Astrocyte of the cerebellum (primary cell): ENCODE data around the gene ROS1.

ENCODE experiments used
- DNase-seq: peaks from one replicate; pipeline ENCODE4 v3.0.0-alpha.2; 2011; ENCODE audit warnings: low read depth
- H3K4me3 ChIP-seq: 2 replicates; pipeline ENCODE4 v1.5.1; 2011; ENCODE audit warnings: mild to moderate bottlenecking, low read depth, low read length, moderate library complexity
- in situ Hi-C: cut with HindIII; loops from 2 replicates; pipeline ENCODE4 v1.10.0; 2017; ENCODE audit warnings: low sequenced_read_pairs
- TF ChIP-seq, protein P1 (sequence below): IDR thresholded peaks from 2 replicates; pipeline ENCODE4 v1.5.1; 2012; ENCODE audit warnings: low read length, low read depth, moderate library complexity, mild to moderate bottlenecking; ENCODE audit errors: missing control alignments

ROS1 gene

DNA sequence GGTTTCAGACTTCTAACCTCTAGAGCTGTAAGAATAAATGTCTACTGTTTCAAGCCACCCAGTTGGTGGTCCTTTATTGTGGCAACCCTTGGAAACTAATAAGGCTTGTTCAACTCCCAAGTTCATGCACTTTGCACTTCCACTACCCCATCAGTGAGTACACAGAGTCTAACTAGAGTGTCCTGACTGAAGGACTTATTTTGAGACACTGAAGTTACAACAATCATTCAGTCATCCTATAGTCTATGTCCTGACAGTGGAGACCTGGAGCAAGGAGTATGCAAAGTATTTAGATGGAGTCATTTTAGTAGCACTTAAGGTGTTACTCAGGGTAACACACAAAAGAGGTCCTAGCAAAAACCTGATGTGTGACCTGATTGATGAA is 97.7 kb downstream of the ROS1 start:
- no peak overlapping the region for H3K4me3 ChIP-seq
- TF ChIP-seq, protein P1, sequence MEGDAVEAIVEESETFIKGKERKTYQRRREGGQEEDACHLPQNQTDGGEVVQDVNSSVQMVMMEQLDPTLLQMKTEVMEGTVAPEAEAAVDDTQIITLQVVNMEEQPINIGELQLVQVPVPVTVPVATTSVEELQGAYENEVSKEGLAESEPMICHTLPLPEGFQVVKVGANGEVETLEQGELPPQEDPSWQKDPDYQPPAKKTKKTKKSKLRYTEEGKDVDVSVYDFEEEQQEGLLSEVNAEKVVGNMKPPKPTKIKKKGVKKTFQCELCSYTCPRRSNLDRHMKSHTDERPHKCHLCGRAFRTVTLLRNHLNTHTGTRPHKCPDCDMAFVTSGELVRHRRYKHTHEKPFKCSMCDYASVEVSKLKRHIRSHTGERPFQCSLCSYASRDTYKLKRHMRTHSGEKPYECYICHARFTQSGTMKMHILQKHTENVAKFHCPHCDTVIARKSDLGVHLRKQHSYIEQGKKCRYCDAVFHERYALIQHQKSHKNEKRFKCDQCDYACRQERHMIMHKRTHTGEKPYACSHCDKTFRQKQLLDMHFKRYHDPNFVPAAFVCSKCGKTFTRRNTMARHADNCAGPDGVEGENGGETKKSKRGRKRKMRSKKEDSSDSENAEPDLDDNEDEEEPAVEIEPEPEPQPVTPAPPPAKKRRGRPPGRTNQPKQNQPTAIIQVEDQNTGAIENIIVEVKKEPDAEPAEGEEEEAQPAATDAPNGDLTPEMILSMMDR = no peak
- in situ Hi-C loops = no loop called here
- no peak for DNase-seq

DNA sequence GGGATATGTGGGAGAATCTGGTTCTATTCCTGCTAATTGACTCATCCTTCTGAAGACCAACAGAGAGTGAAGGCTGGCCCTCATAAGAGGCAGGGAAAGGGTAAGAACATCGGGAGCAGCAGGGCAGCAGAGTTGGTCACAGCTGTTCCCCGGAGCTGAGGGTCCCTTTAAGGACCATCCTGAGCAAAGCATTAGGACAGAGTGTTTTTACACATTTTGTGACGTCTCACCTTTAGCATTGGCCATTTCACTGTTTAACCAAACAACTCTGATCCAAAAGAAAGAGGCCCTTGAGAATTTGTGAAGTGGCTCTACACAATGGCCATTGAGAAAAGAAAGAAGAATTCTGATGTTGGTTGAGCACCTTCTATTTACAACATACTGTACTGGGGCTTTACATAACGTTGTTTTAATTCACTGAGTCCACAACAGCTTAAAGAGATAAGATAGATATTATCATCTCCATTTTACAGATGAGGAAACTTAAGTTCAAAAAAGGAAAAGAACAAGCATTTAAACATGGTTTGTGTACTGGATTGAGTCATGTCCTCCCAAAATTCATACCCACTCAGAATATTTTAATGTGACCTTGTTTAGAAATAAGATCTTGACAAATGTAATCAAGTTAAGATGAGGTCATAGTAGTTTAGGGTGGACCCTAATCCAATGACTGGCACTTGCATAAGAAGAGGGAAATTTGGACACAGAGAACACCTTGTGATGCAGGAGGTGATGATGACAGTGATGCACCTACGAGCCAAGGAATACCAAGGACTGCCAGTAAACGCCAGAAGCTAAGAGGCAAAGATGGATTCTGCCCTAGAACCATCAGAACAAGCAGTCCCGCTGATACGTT is 98.4 kb downstream of the ROS1 start:
- in situ Hi-C loops = no loop called here
- no peak overlapping the region for H3K4me3 ChIP-seq
- TF ChIP-seq, protein P1 = no peak
- no peak for DNase-seq

DNA sequence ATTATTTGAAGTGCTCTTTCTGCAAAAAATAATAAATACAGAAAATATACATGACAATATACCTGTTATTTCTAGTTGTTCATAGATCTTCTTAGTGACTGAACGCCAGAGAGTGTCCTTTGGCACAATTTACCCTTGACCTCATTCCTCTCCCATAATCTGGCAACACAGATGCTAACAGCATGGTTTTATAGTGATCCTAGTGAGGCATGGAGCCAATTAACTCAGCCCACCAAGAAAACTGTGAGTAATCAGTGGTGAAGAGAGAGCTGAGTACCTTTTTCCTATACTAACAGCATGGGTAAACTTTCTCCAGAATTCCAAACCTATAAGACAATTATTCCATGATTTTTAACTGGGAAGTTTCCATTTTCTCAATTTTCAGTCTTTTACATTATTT is 99.3 kb downstream of the ROS1 start:
- TF ChIP-seq, protein P1 = no peak
- H3K4me3 ChIP-seq = no peak overlapping the region
- no peak for DNase-seq
- in situ Hi-C loops = no loop called here

DNA sequence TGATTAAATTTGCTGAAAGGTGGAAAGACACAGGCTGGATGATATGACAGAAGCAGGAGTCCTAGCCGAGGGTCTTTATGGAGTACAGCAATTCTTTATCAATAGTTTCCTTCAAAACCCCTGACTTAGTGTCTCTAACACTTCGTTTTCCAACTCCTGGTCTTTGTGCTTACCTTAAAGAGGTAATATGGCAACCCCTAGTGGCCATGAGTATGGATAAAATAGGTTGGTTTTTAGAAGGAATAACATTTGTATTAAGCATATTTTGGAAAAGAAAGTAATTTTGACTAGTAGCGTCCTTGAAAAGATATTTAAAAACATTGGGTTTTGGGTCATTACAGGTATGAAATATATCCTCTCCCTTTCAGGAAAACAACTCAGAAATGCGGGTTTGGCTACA is 108.5 kb downstream of the ROS1 start:
- H3K4me3 ChIP-seq = no peak overlapping the region
- peak; percentile 32 for DNase-seq
- TF ChIP-seq, protein P1 = peak; percentile 50
- in situ Hi-C loops = no loop called here

DNA sequence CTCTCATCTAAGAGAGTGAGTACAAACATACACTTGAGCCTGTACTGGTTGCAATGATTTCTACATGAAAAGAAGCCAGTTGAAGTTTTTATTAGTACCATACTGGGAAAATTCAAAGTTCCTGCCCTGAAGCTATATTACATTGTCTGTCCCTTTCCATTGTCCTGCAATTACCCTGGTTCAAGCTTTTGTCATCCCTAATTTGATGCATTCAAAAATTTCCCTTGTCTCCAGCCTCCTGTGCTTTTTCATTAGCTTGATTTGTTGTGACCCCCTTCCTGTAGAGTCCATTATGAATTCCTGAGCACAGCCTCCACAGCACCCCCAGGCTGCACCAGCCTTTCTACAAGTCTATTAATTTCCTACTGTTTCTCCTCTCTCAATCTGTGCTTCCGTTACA is 114.0 kb downstream of the ROS1 start:
- TF ChIP-seq, protein P1 = no peak
- H3K4me3 ChIP-seq = no peak overlapping the region
- no peak for DNase-seq
- in situ Hi-C loops = no loop called here

DNA sequence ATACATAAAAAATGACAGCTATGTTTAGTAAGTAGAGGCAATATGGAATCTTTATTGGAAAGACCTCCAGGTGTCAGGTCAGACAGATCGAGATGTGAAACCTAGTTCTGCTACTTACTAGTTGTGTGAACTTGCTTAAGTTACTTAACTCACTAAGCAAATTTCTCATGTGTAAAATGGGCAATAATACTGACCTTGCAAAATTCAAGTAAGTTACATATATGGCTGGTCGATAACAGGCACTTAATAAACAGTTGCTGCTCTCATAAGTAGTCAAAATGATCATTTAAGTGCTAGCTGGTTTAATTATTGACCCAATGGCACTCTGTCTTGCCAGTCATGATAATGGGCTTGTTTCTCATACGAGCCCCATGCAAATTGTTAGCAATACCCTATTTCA is 114.4 kb downstream of the ROS1 start:
- in situ Hi-C loops = no loop called here
- DNase-seq = no peak
- TF ChIP-seq, protein P1 = no peak
- H3K4me3 ChIP-seq = no peak overlapping the region
